HG02678 (cell line): Measurements from ENCODE around the gene ACP2.

Experiments used
- ATAC-seq: cut with Tn5 transposase; IDR thresholded peaks from one replicate; pipeline ENCODE4 v1.9.1; 2021; ENCODE audit warnings: mild to moderate bottlenecking, moderate library complexity; ENCODE audit not compliant: unreplicated experiment

ACP2 gene

GRCh38 chr11:47248664-47249377 lies at the start of gene ACP2:
Gene ACP2, minus strand, starts transcription at chr11:47248814. Its CDS starts 25 bp downstream, at chr11:47248789.
- ATAC-seq, result peak; percentile 90

- no peak for ATAC-seq
Measured at GRCh38 chr11:47296045-47296444, 47.4 kb upstream of the ACP2 start.

- no peak for ATAC-seq
Measured at GRCh38 chr11:47295385-47295784, 46.8 kb upstream of the ACP2 start.

- ATAC-seq, result no peak
Measured at GRCh38 chr11:47289856-47290255, 41.2 kb upstream of the ACP2 start.

- ATAC-seq, result no peak
Measured at GRCh38 chr11:47288066-47288465, 39.5 kb upstream of the ACP2 start.

- ATAC-seq, result no peak
Measured at GRCh38 chr11:47285969-47286770, 37.6 kb upstream of the ACP2 start.

- ATAC-seq, result no peak
Measured at GRCh38 chr11:47284151-47284550, 35.5 kb upstream of the ACP2 start.

- ATAC-seq, result no peak
Measured at GRCh38 chr11:47282462-47282861, 33.8 kb upstream of the ACP2 start.

- ATAC-seq, result no peak
Measured at GRCh38 chr11:47280860-47281259, 32.2 kb upstream of the ACP2 start.

- ATAC-seq, result no peak
Measured at GRCh38 chr11:47280099-47280498, 31.5 kb upstream of the ACP2 start.

GRCh38 chr11:47278769-47279168 lies 30.2 kb upstream of the ACP2 start:
- ATAC-seq, result no peak

GRCh38 chr11:47278058-47278457 lies 29.4 kb upstream of the ACP2 start:
- ATAC-seq, result no peak

GRCh38 chr11:47276923-47277322 lies 28.3 kb upstream of the ACP2 start:
- ATAC-seq, result no peak

GRCh38 chr11:47274495-47275235 lies 26.1 kb upstream of the ACP2 start:
- no peak for ATAC-seq

GRCh38 chr11:47272706-47273105 lies 24.1 kb upstream of the ACP2 start:
- ATAC-seq, result no peak

GRCh38 chr11:47271961-47272661 lies 23.5 kb upstream of the ACP2 start:
- no peak for ATAC-seq

GRCh38 chr11:47271328-47271727 lies 22.7 kb upstream of the ACP2 start:
- no peak for ATAC-seq

GRCh38 chr11:47270331-47271271 lies 22.0 kb upstream of the ACP2 start:
- no peak for ATAC-seq

- ATAC-seq, result peak; percentile 78
Measured at GRCh38 chr11:47269829-47270305, 21.3 kb upstream of the ACP2 start, which contains the start of gene MADD. Gene MADD, plus strand, starts transcription at chr11:47270133.
